ENCODE results near the gene CACNA1C.

The CACNA1C gene

DNA sequence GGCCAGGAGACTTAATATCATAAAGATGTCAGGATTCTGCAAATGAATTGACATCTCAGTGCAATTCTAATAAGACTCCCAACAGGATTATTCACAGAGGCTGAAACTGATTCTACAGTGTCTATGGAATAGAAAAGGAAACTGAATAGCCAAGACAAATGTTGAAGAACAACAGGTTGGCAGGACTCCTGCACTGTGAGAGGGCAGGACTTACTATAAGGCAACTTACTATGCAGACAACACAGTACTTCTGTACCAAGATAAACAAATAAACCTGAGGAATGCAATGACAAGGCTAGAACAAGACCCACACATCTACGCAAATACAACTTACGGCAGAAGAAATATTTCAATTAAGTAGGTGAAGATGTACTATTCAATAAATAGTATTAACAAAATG is 609.7 kb downstream of the CACNA1C start:
- no peak for DNase-seq (ENCODE audit: low spot score)

GRCh38 chr12:2664721-2665577 is 612.2 kb downstream of the CACNA1C start:
- DNase-seq (ENCODE audit: low spot score): no peak

- no peak for DNase-seq (ENCODE audit: low spot score)
These were observed 613.6 kb downstream of the CACNA1C start for GRCh38 chr12:2666411-2666810.

GRCh38 chr12:2666846-2667245 is 614.1 kb downstream of the CACNA1C start:
- DNase-seq (ENCODE audit: low spot score): no peak

- DNase-seq (ENCODE audit: low spot score): no peak
These were observed 615.1 kb downstream of the CACNA1C start for GRCh38 chr12:2667716-2668440.

DNA sequence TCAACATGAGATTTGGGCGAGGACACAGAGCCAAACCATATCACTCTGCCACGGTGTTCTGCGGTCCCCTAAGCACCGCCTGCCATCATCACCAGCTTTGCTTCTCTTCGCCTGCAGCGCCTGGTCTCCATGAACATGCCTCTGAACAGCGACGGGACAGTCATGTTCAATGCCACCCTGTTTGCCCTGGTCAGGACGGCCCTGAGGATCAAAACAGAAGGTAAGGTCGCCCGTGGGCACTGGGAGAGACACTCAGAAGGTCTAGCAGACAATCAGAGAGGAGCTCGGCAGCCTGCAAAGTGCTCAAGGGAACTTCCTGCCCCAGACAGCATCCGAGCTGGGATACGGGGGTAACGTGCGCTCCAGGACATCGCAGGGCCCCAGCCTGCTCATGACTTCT is 616.0 kb downstream of the CACNA1C start:
- no peak for DNase-seq (ENCODE audit: low spot score)

DNA sequence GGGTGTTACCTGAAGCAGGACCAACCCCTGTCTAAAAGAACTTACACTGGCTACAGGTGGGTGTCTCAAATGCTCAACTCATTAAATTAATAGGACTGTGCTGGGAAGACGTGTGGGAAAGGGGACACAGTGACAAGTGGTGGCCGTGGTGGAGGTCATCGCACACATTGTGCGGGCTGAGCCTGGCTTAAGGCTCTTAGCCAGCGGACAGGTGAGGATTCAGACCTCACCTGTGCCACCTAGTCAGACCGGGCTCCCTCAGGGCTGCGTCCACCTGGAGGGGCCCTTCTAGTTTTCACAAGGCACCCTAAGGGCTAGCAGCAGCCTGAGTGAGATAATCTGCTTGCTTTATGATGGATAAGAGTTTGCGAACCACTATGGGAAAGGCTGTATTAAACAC is 616.8 kb downstream of the CACNA1C start:
- DNase-seq (ENCODE audit: low spot score): no peak

- DNase-seq (ENCODE audit: low spot score): no peak
These were observed 620.1 kb downstream of the CACNA1C start for GRCh38 chr12:2672863-2673262.

DNA sequence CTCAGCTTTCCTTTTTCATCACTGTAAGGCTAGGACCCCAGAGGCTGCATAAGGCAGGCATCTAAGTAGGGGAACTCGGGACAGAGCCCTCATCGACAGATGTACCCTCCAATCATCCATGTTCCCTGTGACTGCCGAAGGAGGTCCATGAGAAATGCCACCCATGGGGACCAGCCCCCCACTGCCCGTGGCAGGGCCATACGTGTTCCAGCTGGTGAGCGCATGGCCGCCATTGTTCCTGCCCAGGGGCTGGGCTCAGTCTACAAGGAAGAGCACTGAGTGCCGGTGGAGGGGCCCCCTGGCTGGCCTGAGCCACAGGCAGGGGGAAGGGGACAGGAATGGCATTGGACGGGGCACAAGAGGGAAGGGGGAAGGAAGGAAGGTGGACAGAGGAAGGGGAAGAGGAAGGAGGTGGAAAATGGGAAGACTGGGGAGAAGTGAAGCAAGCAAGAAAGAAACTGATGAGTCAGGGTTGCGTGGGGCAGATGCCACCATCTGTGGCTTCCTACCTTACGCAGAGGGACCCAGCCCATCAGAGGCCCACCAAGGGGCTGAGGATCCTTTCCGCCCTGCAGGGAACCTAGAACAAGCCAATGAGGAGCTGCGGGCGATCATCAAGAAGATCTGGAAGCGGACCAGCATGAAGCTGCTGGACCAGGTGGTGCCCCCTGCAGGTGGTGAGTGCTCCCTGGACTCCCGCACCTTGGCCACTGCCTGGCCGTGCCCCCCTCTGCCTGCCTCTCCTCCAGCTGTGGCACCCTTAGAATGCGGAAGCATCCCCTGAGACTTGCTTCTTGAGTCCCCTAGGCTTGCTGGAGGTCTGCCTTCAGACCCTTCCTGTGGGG is 621.4 kb downstream of the CACNA1C start:
- no peak for DNase-seq (ENCODE audit: low spot score)

DNA sequence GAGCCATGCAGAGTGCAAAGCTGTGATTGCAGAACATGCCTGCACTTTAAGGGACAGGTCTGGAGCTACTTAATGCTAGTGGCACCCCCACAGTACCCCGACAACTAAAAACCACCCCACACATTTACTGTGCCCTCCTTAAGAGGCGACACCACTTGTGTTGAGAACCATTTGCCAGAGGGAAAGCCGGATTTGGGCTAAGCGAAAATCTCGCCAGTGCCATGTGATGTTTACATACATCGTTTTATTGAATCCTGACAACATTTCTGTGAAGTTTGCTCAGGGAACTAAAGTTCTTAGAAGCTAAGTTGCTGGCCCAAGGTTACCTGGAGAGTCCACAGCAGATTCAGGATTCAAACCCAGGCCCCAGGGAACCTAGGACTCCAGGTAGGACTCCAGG is 623.0 kb downstream of the CACNA1C start:
- DNase-seq (ENCODE audit: low spot score): no peak

DNA sequence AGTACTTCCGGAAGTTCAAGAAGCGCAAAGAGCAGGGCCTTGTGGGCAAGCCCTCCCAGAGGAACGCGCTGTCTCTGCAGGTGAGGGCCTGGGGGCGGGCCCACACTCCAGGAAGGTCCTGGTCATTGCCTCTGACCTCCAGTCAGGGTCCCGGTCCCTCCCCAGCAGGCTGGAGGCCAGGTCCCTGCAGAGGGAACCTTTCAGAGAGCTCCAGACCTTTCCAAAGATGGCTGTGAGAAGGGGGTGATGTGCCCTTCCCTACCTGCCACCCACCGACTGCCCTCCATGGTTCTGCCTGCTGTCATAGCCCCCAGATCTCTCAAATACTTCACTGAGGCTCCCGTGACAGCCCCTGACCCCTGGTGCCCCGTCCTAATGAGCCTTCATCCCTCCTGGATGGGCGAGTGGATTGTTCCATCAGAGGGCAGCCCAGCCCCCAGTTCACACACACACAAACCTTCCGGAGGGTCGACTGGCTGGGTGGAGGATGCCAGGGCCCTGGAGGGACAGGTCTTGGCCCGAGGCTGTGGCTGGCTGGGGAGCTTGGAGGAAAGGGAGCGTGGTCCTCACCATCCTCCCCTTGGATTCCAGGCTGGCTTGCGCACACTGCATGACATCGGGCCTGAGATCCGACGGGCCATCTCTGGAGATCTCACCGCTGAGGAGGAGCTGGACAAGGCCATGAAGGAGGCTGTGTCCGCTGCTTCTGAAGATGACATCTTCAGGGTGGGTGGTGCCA is 624.5 kb downstream of the CACNA1C start:
- DNase-seq (ENCODE audit: low spot score): no peak

- DNase-seq (ENCODE audit: low spot score): no peak
These were observed 625.6 kb downstream of the CACNA1C start for GRCh38 chr12:2678426-2678825.

DNA sequence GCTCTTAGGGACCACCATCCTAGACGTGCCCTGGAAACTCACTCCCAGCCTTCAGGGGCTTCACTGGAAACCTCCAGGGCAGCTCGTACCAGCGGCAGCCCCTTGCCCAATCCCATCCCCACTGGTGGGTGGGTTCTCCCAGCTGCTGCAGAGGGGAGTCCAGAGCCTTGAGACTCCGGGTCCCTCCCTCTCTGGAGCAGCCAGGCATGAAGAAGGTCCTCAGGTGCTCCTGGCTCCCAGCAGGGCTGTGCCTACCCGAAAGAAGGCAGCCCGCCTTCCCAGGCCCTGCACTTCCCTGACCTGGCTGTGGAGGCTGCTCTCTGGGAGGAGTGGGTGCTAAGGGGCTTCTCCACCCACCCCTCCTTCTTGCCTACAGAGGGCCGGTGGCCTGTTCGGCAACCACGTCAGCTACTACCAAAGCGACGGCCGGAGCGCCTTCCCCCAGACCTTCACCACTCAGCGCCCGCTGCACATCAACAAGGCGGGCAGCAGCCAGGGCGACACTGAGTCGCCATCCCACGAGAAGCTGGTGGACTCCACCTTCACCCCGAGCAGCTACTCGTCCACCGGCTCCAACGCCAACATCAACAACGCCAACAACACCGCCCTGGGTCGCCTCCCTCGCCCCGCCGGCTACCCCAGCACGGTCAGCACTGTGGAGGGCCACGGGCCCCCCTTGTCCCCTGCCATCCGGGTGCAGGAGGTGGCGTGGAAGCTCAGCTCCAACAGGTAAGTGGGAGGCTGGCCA is 626.5 kb downstream of the CACNA1C start:
- DNase-seq (ENCODE audit: low spot score): no peak

GRCh38 chr12:2679816-2680675 is 627.3 kb downstream of the CACNA1C start:
- no peak for DNase-seq (ENCODE audit: low spot score)

- no peak for DNase-seq (ENCODE audit: low spot score)
These were observed 627.9 kb downstream of the CACNA1C start for GRCh38 chr12:2680676-2681039.

DNA sequence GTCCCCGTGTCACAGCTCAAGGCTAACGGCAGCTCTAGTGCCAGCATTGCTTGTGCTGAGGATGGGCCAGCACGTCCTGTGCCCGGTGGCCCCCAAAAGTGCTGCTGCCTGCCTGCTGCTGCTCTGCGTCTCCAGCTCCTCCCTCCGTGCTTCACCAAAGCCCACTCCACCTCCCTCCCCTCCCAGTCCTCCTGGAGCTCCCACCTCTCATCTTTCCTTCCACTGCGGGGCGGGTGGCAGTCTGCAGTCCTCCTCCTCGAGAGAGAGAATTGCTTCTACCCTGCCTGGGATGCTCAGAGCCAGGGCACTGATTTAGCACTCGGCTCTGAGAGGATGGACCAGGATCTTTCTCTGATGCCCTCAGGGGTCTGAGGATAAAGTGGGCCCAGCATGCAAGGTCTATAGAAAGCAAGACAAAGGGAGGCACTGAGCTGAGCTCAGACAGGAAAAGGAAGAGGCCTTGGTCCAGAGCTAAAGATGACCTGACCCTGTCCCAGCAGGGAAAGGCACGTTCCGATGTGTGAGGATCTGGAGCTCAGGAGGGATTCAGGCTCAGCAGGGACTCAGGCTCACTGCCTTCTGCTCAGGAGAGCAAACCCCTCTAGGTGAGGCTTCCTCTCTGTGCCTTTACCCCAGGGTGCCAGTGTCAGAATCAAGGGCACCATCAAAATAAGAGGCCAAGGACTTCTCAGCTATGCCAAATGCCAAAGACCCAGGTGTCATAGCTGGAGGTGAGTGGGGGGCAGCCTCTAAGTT is 628.8 kb downstream of the CACNA1C start:
- DNase-seq (ENCODE audit: low spot score): no peak

DNA sequence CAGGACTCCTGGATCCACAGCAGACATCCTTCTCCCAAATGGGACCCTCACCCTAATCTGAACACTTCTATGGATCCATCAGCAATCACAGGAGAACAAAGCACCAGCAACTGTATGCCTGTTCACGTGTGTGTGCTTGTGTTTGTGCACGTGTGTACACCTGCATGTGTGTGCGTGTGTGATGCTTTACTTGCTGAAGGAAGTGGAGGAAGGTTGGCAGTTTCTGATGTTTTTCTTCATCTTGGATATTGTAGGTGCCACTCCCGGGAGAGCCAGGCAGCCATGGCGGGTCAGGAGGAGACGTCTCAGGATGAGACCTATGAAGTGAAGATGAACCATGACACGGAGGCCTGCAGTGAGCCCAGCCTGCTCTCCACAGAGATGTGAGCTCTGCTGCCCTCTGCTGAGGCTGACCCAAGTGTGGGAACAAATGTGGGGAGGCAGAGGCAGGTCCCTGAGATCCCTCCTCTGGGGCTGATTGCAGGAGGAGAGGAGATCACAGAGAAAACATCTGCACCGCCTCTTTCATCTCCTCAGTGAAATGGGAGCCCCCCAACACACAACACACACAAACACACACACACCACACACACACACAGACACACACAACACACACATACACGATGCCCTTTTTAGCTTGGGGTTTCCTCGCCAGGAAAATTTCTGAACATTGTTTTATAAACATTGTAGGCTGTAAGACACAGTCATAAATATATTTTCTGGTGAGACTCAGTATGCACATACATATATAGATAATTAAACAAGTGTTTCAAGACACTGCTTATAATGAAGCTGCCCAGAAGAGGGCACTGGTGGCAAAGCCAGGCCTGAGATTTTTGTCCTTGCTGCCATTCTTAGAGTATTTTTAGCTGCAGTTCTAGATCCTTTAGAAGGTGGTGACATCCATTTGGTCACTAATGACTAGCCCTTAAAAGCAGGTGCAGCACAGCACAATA is 629.8 kb downstream of the CACNA1C start:
- peak; percentile 78 for DNase-seq (ENCODE audit: low spot score)

All from SK-N-DZ (cell line).